Measurements from ENCODE around the gene ZMAT5. TPM values are rescaled to one million over a fixed set of nuclear protein-coding genes. Genes with fewer than 3 reads are reported as not detected.

The ZMAT5 gene
- total and polyA plus RNA-seq, 9 of the 15 experiments (the other 6 are each of a cell fraction or from before 2014, with no cell fraction given), result 2.0 to 25.2 (median 11.9) TPM

GRCh38 chr22:29766632-29767170, at the start of gene ZMAT5 (continued):
- no peak for TF ChIP-seq RERE (CRISPR knock-in tag; IDR thresholded peaks at IDR 0.05; ENCODE audit: borderline replicate concordance)
- no peak for TF ChIP-seq EGR1 (conservative IDR thresholded peaks at IDR 0.05)
- no peak for TF ChIP-seq LEF1 (IDR thresholded peaks at IDR 0.05)
- peak; percentile 57 for TF ChIP-seq HNRNPLL (IDR thresholded peaks at IDR 0.05; ENCODE audit: low read depth, low read length, poor library complexity, severe bottlenecking)
- TF ChIP-seq PHB (CRISPR knock-in tag; IDR thresholded peaks at IDR 0.05), result no peak
- TF ChIP-seq NFIC (IDR thresholded peaks at IDR 0.05), result peak; percentile 49
- TF ChIP-seq REST (IDR thresholded peaks at IDR 0.05; ENCODE audit: borderline replicate concordance), result no peak
- no peak for TF ChIP-seq REST (CRISPR knock-in tag; IDR thresholded peaks at IDR 0.05; ENCODE audit: low read depth)
- no peak for TF ChIP-seq RBM34 (IDR thresholded peaks at IDR 0.05; ENCODE audit: borderline replicate concordance, insufficient read depth, low read length)
- TF ChIP-seq FOXA3 (CRISPR knock-in tag; conservative IDR thresholded peaks at IDR 0.05 in 1 of 2, IDR thresholded peaks at IDR 0.05 in 1 of 2), result no peak
- TF ChIP-seq JUNB (CRISPR knock-in tag; conservative IDR thresholded peaks at IDR 0.05), result no peak
- no peak for TF ChIP-seq GATA2 (CRISPR knock-in tag; IDR thresholded peaks at IDR 0.05)
